Measurements from ENCODE around the gene FKBP11. TPM values are rescaled to one million over a fixed set of nuclear protein-coding genes. Genes with fewer than 3 reads are reported as not detected.
A peak's percentile ranks its signal among the peaks of the same experiment; 100 is the strongest.

Gene FKBP11
- total and polyA plus RNA-seq, 2 of the 8 experiments (the other 6 are each of a cell fraction or from before 2014, with no cell fraction given) = 45.7 to 65.1 TPM

DNA sequence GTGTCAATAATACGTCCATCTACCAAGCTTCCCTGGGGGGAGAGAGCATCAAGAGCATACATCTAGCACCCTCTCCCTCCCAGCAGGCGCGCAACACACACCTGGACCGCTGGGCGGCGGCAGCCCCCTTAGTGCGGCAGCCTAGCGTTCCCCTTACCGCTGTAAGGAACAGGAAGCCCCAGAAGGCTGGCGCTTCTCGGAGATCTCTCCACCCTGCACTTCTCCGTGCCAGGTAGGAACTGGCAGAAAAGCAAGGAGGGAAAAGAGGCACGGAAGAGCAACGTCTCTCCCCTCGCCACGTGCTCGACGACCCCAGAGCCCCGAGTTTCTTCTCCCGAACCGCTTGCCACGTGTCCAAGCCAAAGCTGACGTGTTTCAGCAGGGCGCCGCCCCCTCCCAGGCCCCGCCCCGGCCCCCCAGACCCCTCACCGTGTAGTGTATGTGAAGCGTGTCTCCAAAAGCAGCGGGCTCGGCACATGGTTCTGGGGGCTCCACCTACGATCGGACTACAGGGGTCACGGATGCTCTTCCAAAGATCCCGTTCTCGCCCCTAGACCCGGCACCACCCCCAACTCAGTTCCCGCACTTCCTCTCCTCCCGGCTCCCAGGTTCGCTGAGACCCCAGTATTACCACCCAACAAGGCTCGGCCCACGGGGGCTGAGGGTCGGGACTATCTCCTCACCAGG is 532 bp downstream of the FKBP11 start (continued):
- TF ChIP-seq MAFK (IDR thresholded peaks at IDR 0.05; ENCODE audit: low read depth, low read length) (no peak), POLR2A (IDR thresholded peaks at IDR 0.05; ENCODE audit: control extremely low read depth in 1 of 2, low read depth in 2 of 2, low read length in 2 of 2) (peak; percentile 27 to 44; a peak in 2 of 3 replicates), GTF2F1 (IDR thresholded peaks at IDR 0.05; ENCODE audit: borderline replicate concordance, low read depth, low read length) (no peak; the same call in 1 of the 2 replicates), EZH2 (IDR thresholded peaks at IDR 0.05; ENCODE audit: low read depth, low read length, severe bottlenecking) (no peak), TEAD4 (IDR thresholded peaks at IDR 0.05; ENCODE audit: low read depth, low read length) (0 out of 2 replicates have a peak, but pooled peaks have one; percentile 3), RAD21 (IDR thresholded peaks at IDR 0.05 in 1 of 2, conservative IDR thresholded peaks at IDR 0.05 in 1 of 2; ENCODE audit: low read depth in 2 of 2, low read length in 2 of 2) (peak; percentile 46 to 61), CHD2 (IDR thresholded peaks at IDR 0.05; ENCODE audit: low read length) (no peak), SAP30 (IDR thresholded peaks at IDR 0.05; ENCODE audit: insufficient read depth, insufficient replicate concordance, low read length) (peak; percentile 48), HDAC2 (IDR thresholded peaks at IDR 0.05; ENCODE audit: borderline replicate concordance in 1 of 2, low read depth in 2 of 2, low read length in 2 of 2) (peak; percentile 25 to 31; a peak in 1 of 4 replicates), SIN3A (conservative IDR thresholded peaks at IDR 0.05 in 1 of 2, IDR thresholded peaks at IDR 0.05 in 1 of 2; ENCODE audit: low read depth in 1 of 2, low read length in 2 of 2) (peak in 1 of 2 experiments; percentile 57; a peak in 2 of 4 replicates), HDAC6 (IDR thresholded peaks at IDR 0.05; ENCODE audit: low read depth, low read length) (no peak), KDM5A (IDR thresholded peaks at IDR 0.05; ENCODE audit: low read length) (no peak)
- TF ChIP-seq, protein P1, sequence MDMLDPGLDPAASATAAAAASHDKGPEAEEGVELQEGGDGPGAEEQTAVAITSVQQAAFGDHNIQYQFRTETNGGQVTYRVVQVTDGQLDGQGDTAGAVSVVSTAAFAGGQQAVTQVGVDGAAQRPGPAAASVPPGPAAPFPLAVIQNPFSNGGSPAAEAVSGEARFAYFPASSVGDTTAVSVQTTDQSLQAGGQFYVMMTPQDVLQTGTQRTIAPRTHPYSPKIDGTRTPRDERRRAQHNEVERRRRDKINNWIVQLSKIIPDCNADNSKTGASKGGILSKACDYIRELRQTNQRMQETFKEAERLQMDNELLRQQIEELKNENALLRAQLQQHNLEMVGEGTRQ (IDR thresholded peaks at IDR 0.05; ENCODE audit: low read length) = peak; percentile 58
- TF ChIP-seq, protein P2, sequence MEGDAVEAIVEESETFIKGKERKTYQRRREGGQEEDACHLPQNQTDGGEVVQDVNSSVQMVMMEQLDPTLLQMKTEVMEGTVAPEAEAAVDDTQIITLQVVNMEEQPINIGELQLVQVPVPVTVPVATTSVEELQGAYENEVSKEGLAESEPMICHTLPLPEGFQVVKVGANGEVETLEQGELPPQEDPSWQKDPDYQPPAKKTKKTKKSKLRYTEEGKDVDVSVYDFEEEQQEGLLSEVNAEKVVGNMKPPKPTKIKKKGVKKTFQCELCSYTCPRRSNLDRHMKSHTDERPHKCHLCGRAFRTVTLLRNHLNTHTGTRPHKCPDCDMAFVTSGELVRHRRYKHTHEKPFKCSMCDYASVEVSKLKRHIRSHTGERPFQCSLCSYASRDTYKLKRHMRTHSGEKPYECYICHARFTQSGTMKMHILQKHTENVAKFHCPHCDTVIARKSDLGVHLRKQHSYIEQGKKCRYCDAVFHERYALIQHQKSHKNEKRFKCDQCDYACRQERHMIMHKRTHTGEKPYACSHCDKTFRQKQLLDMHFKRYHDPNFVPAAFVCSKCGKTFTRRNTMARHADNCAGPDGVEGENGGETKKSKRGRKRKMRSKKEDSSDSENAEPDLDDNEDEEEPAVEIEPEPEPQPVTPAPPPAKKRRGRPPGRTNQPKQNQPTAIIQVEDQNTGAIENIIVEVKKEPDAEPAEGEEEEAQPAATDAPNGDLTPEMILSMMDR (IDR thresholded peaks at IDR 0.05; ENCODE audit: control extremely low read depth in 1 of 3, insufficient read depth in 1 of 3, low read depth in 1 of 3, low read length in 3 of 3) = peak; percentile 64 to 71 (median 69)
- TF ChIP-seq, protein P3, sequence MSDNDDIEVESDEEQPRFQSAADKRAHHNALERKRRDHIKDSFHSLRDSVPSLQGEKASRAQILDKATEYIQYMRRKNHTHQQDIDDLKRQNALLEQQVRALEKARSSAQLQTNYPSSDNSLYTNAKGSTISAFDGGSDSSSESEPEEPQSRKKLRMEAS (IDR thresholded peaks at IDR 0.05) = peak; percentile 97

Data from H1 (cell line).